Measurements from ENCODE around the gene LUZP2.

Gene LUZP2

GRCh38 chr11:24628224-24628776 is 131.4 kb downstream of the LUZP2 start:
- in situ Hi-C loops (cut with HindIII; ENCODE audit: low sequenced_read_pairs): no loop called here

DNA sequence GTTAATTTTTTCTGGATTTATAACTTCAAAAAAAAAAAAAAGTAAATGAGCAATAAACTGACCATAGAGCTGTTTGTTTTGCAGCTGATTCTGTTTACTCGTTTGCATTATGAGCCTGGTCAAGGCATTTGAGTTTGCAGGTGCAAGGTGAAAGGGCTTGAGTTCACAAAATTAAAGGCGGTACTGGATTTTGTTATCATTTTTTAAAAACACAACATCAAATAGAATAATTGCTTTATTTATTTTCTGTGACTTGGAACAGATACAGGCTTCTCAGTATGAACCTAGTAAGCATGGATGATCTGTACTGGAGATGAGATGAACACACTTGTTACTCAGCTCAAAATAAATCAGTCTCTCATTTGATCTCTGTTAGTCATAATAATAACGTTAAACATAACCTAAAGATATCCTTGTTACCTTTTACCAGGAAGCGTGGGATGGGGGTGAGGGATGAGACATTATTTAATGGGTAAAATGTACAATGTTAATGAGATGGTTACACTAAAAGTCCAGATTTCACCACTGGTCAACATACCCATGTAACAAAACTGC is 137.8 kb downstream of the LUZP2 start:
- in situ Hi-C loops (cut with HindIII; ENCODE audit: low sequenced_read_pairs): no loop called here

- in situ Hi-C loops (cut with HindIII; ENCODE audit: low sequenced_read_pairs): no loop called here
Measured at GRCh38 chr11:24635588-24636290, 138.9 kb downstream of the LUZP2 start.

DNA sequence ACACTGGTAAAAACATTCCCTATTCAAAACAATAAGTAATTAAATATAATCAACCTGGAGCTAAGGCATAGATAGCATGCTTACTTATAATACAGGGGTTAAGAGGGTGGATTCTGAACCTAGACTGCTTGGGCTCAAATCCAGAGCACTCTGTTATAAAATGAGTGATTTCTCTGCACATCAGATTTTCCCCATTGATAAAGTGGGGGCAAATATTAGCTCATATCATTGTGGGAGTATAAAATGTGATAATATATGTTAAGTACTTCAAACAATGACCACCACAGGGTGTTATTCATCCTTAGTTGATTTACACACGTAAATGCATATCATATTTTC is 139.4 kb downstream of the LUZP2 start:
- in situ Hi-C loops (cut with HindIII; ENCODE audit: low sequenced_read_pairs): no loop called here

- in situ Hi-C loops (cut with HindIII; ENCODE audit: low sequenced_read_pairs): no loop called here
Measured at GRCh38 chr11:24637520-24637919, 140.7 kb downstream of the LUZP2 start.

- in situ Hi-C loops (cut with HindIII; ENCODE audit: low sequenced_read_pairs): no loop called here
Measured at GRCh38 chr11:24642648-24643047, 145.8 kb downstream of the LUZP2 start.

GRCh38 chr11:24645563-24645962 is 148.7 kb downstream of the LUZP2 start:
- in situ Hi-C loops (cut with HindIII; ENCODE audit: low sequenced_read_pairs): no loop called here

- in situ Hi-C loops (cut with HindIII; ENCODE audit: low sequenced_read_pairs): no loop called here
Measured at GRCh38 chr11:24651873-24652272, 155.0 kb downstream of the LUZP2 start.

- in situ Hi-C loops (cut with HindIII; ENCODE audit: low sequenced_read_pairs): no loop called here
Measured at GRCh38 chr11:24653901-24654300, 157.0 kb downstream of the LUZP2 start.

GRCh38 chr11:24661331-24661730 is 164.5 kb downstream of the LUZP2 start:
- in situ Hi-C loops (cut with HindIII; ENCODE audit: low sequenced_read_pairs): no loop called here

DNA sequence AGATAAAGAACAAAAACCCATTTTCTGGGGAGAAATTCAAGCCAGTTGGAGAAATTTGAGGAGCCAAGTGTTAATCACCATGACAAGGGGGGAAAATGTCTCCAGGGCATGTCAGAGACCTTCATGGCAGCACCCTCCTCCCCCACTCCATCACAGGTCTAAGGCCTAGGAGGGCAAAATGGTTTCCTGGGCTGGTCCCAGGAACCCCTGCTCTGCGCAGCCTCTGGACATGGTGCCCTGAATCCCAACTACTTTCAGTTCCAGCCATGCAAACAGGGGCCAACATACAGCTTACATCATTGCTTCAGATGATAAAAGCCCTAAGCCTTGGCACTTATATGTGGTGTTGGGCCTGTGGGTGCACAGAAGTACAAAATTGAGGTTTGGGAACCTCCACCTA is 167.5 kb downstream of the LUZP2 start:
- in situ Hi-C loops (cut with HindIII; ENCODE audit: low sequenced_read_pairs): no loop called here

- in situ Hi-C loops (cut with HindIII; ENCODE audit: low sequenced_read_pairs): no loop called here
Measured at GRCh38 chr11:24667353-24667968, 170.6 kb downstream of the LUZP2 start.

GRCh38 chr11:24678703-24679348 is 182.0 kb downstream of the LUZP2 start:
- in situ Hi-C loops (cut with HindIII; ENCODE audit: low sequenced_read_pairs): no loop called here

- in situ Hi-C loops (cut with HindIII; ENCODE audit: low sequenced_read_pairs): no loop called here
Measured at GRCh38 chr11:24679821-24680351, 183.0 kb downstream of the LUZP2 start.

GRCh38 chr11:24683583-24683982 is 186.7 kb downstream of the LUZP2 start:
- in situ Hi-C loops (cut with HindIII; ENCODE audit: low sequenced_read_pairs): no loop called here

DNA sequence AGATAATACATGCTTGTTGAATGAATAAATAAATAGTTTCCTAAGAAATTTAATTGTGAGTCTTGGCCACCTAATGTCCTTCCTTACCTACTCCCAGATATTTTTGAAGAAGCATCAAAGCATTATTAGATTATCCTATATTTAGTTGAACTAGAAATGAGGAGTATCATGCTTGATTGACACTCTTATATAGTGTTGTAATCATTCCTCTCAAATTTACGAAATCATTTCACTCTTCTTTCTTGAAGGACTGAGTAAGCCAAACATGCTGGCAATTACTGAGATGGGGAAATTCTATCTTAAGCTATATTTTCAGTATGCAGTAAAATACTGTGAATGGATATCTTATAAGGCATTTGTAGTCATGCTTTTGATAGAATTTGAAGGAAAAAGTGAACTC is 189.0 kb downstream of the LUZP2 start:
- in situ Hi-C loops (cut with HindIII; ENCODE audit: low sequenced_read_pairs): no loop called here

- in situ Hi-C loops (cut with HindIII; ENCODE audit: low sequenced_read_pairs): no loop called here
Measured at GRCh38 chr11:24687531-24688147, 190.8 kb downstream of the LUZP2 start.

DNA sequence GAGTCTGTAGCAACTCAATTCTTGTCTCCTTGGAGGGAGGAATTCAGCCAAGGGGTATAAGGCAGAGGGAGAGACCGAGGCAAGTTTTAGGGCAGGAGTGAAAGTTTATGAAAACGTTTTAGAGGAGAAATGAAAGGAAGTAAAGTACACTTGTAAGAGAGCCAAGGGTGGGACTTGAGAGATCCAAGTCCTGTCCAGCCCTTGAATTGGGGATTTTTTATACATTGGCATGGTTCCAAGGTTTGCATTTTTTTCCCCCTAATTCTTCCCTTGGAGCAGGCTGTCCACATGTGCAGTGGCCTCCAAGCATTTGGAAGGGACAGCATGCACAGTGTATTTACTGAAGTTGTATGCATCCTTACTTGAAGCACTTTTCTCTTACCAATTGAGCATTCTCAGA is 192.1 kb downstream of the LUZP2 start:
- in situ Hi-C loops (cut with HindIII; ENCODE audit: low sequenced_read_pairs): no loop called here

GRCh38 chr11:24697522-24698111 is 200.8 kb downstream of the LUZP2 start:
- in situ Hi-C loops (cut with HindIII; ENCODE audit: low sequenced_read_pairs): no loop called here

- in situ Hi-C loops (cut with HindIII; ENCODE audit: low sequenced_read_pairs): no loop called here
Measured at GRCh38 chr11:24704716-24705115, 207.9 kb downstream of the LUZP2 start.

DNA sequence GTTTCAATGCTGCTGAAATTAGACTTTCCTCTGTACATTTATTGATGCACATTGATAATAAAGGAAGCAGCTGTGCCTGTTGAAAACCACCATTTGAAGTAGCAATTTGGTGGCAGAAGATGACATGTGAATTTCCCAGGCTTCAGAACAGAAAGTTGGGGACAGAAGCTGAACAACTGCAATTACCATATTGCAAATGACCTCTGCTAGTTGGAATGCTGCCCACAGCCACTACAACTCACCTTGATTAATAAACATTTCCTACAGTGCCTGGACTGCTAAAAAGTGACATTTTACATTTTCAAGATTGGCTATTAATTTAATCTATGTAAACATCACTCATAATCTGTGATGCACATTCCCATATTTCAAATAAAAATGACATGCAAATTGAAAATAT is 208.6 kb downstream of the LUZP2 start:
- in situ Hi-C loops (cut with HindIII; ENCODE audit: low sequenced_read_pairs): no loop called here

All from DLD1 (cell line).